Germinal center (tissue), 1 donor: ENCODE data around the gene SETBP1.

Experiments used
- DNase-seq: peaks from one replicate; pipeline ENCODE4 v3.0.0; 2012; ENCODE audit warnings: mixed read lengths, low spot score

The SETBP1 gene

DNA sequence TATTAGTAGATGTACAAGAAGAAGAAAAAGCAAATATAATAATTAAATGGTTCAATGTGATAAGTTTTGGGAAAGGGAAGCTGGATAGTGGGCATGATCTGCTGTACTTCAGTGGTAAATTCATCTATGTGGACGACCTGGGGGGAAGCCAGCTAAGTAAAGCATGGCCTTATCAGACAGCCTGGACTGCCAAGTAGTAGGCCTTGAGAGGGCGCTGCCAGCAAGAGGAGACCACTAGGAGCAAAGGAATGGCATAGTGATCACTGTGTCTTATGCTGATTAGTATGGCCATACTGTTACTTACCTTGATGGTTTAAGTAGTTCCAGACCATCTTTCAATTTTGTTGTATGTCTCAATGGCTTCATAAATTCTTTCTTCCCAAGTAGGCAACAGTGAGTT, 287.6 kb downstream of the SETBP1 start:
- no peak for DNase-seq

DNA sequence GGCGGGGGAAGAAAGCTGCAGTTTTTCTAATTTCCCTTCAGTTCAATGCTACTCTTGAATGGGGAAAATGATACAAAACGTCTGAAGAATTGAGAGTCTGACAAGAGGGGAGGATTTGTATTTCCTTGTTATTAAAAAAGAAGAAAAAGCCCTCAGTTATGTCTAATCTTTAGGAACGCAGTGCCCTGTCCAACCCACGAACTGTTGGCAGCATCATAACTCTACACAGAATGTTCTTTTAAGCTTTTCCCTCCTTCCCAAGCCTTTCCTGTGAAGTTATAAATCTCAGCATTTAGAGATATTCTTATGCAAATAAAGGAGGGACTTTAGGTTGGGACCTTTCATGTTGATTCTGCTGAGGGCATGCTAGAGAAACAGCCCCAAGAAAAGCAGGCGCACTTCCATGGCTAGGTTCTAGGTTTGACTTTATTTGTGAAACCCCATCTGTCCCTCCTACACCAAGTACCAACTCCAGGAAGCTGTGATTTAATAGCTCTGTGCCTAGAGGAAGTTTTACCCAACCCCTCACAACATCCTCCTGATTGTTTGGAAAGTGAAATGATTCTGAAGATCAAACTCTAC, 288.6 kb downstream of the SETBP1 start:
- DNase-seq = no peak

DNA sequence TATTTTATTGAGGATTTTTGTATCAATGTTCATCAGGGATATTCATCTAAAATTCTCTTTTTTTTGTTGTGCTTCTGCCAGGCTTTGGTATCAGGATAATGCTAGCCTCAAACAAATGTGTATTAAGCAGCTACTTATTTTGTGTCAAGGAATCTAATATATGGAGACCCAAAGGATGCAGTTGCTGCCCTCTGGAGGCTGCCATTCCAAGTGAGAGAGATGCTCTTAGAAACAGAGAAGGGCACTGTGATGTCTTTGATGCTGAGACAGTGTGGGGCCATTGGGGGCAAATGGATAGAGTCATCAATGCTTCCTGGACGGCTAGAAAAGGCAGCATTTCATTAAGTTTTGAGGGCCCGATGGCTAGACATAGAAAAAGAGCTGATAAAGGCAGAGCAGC, 292.6 kb downstream of the SETBP1 start:
- no peak for DNase-seq

DNA sequence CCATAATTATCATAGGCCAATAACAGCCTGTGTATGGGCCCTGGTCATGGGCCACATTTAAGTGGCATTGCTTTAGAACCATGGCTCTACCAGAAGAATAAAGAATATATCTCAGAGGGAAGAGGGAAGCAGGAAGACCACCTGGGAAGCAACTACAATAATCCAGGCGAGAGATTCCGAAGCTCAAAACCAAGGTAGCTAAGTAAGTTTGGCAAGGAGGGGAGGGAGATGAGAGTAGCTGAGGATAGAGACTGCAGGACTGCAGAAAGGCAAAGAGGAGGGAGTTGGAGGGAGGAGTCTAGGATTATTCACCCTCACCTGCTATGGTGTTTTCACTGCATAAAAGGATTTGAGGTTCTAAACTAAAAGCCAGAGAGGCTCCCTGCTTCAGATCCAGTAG, 293.5 kb downstream of the SETBP1 start:
- no peak for DNase-seq

DNA sequence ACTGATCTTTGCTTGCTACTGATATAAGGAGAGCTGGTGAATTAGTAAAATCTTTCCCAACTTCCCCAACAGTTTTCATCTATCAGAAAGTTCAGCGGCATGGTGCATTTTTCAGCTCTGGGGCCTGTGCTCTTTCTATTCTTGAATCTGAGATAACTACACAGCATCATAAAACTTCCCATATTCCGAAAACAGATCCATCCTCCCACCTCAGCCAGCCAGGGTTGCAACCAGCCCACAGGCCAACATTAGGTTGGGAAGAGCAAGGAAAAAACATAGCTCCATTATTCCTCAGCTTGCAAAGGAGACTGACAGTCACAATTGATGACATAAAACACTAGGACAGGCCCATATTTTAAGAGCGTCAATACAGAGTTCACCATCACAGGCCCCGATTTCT, 297.2 kb downstream of the SETBP1 start:
- DNase-seq = no peak

DNA sequence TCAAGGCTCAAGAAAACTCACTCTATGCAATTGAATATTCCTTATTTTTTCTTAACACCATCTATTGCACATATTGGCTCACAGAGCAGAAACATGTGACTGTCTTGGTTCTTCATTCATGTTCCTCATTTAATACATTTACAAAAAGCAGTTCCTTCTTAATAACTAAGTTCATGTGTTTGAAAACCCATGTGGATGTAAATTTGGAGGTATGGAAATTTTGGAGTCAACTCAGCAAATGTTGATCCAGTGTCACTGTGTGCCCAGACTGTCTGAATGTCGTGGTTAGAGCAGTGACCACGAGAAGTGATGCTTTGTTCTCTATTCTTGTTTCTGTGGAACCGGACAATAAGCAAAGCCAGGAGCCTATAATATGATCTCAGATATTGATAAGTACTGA, 299.1 kb downstream of the SETBP1 start:
- no peak for DNase-seq

DNA sequence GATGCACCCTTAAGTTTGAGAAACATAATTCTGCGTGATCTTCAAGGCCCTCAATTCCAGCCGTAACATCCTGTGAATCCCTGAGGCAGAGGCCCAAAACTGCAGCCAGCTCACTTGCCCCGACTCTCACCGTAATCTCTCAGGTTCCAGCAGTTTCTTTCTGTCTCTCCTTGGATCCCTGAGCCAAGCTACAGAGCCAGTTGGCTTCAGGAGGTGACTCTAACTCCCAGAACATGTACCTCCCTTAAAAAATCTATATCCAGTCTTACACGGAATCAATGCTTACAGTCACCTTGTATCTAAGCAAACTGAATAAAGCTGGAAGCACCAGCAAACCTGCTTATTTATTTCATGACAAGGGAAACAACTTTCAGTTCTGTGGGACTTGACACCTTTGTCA, 300.4 kb downstream of the SETBP1 start:
- no peak for DNase-seq

DNA sequence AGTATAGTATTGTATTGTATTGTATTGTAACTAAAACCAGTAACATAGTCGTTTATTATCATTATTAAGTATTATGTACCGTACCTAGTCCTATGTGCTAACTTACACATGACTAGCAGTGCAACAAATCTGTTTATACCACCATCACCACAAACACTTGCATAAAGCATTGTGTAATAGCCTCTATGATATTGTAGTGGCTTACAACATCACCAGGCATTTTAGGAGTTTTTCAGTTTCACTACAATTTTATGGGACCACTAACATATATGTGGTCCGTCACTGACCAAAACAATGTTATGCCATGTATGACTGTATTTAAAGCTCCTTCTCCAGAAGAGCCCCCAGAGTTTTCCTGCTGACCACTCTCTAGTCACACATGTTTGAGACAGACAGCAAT, 306.2 kb downstream of the SETBP1 start:
- no peak for DNase-seq

DNA sequence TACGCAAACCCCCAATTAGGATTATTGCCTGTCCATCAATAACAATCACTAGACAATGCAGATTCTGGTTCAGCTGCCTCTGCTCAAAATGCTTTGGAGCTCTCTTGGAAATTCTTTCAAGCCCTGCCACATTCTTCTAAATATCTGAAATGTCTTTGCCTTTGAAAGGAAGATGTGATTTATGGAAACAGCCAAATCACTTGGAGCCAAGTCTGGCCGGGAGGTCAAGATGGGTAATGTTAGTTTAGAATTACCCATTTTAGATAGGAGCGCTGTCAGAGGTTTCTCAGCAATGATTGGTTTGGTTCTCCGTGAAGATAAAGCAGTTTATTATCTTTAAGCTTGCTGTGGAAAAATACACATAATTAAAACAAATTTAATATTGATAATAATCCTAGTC, 306.7 kb downstream of the SETBP1 start:
- no peak for DNase-seq

DNA sequence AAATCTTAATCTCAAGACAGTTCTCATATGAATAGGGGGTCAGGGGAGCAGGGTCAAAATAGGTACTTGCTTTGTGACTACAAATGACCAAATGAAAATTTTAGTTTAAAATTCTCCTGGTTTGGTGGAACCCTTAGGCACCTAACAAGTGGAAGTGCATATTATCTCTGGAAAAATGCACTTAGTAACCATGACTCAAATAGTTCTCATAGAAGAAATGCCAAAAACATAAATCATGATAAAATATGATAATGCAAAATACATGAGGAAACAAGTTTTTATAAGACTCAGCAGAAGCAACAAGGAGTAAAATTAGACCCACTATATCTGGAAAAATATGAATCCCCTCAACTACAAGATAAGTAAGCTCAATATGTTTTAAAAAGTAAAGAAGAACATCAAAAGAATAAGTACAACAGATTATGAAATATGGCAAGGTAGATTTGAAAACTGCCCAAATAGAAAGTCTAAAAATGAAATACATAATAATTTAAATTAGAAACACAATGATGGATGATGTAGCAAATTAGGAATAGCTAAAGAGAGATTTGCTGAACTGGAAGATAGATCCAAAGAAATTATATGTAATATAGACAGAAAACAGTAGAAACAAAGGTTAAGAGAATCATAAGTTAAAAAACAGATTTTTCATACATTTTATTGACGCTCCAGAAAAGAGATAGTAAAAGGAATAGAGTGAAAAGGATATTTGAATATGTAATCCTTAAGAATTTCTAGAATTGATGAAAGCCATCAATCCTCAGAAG, 308.3 kb downstream of the SETBP1 start:
- DNase-seq = no peak

DNA sequence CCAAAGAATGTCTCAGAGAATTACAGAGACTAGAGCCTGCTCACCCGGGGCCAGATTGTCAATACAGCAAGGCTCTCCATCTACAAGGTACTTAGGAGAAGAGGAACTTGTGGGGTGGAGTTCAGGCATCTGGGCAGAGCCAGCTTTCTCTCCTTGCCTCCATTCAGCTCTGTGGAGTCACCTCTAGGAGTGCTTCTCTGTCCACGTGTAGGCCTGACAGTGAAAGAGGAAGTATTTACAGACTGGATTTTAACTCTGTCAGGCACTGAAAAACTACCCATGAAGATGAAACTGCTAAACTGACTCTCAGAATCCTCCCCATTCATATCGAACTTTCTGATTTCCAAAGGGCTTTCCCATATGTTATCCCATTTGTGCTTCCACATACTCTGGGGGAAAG, 315.6 kb downstream of the SETBP1 start:
- peak; percentile 25 for DNase-seq

DNA sequence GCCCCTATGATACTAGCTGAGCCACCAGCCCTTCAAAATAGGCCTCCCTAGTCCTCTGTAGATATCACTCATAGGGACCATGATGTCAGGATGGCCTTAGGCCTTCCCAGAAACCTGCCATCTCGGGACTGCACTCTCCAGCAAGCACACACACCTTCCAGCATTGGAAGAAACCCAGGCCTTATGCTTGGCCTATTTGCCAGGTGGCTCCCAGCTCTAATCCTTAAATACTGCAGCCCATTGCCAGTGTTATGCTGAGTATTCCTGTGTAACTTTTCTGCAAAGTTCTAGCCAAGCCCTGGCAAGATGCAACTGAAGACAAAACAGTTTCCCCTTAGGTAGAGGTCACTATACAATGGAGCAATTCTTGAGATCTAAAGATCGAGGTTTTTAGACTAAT, 316.5 kb downstream of the SETBP1 start:
- no peak for DNase-seq

DNA sequence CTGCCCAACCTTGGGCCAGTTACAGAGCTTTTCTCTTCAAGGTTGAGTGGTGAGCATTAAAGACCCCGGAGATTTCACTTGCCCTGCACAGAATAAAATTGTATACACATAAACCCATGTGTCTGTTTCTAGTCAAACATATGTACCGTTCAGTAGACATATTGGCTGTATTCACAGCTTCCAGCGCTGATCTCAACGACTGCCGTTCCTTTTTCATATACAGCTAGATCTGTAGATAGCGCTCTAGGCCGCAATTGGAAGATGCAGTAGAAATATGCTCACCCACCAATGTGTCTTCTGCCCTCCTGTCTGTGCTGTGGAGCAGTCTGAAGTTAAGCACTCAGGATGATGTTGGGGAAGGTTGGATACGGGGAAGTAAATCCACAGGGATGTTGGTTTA, 317.7 kb downstream of the SETBP1 start:
- no peak for DNase-seq

DNA sequence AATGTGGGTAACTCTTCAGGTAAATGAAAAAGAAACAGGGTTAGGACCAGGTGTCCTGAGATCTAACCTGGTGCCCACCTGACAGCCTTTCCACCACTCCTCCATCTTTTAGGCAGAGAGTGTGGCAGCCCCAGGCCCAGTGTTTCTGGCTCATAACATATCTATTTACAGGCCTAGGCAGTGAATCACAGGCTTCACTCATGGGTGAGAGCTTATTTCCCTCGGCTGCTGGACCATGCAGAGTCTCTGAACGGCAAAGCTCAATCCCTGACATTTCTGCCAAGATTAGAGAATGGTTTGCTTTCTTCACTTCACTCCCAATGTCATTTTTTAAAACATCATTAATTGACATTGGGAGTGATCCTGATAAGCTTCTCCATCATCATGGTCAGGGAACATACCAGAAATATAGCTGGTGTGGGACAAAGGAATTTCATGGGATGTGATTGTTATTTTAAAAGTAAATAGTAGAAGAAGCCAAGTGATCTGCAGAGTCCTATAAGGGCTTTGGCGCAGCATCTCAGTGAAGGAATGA, 323.9 kb downstream of the SETBP1 start:
- no peak for DNase-seq

DNA sequence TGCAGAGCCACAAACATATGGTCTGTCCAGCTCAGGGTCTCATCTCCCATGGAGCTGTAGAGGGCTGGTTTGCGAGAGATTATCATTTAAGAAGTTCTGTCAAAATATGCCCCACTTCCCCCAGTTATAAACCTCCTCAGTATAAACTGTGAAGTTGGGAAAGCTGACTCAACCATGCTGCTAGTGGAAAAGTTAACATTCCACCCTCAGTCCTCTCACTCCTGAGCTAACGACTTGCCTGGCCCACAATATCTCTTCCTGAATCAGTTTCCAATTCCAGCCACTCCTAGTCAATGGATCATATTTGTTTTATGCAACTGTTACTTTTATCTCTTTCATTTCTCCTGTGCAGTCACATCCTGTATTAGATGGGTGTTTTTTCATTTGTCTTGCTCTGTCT, 326.2 kb downstream of the SETBP1 start:
- no peak for DNase-seq

DNA sequence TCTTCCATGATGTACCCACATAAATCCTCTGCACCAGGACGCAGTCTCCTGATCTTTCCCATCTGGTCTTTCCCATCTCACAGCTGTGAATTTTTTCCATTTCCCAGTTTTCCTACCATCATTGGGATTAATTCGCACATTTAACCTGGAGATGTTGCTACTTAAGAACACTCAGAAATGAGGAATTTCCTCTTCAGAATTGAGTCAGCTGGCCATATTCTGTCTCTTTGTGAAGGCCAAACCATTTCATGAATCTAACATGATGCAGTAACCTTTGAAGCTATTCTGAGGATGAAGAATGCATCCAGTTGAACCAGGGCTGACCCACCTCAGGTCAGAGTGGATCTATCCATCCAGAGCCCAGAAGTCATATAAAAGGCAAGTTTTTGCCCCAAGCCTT, 326.8 kb downstream of the SETBP1 start:
- no peak for DNase-seq

DNA sequence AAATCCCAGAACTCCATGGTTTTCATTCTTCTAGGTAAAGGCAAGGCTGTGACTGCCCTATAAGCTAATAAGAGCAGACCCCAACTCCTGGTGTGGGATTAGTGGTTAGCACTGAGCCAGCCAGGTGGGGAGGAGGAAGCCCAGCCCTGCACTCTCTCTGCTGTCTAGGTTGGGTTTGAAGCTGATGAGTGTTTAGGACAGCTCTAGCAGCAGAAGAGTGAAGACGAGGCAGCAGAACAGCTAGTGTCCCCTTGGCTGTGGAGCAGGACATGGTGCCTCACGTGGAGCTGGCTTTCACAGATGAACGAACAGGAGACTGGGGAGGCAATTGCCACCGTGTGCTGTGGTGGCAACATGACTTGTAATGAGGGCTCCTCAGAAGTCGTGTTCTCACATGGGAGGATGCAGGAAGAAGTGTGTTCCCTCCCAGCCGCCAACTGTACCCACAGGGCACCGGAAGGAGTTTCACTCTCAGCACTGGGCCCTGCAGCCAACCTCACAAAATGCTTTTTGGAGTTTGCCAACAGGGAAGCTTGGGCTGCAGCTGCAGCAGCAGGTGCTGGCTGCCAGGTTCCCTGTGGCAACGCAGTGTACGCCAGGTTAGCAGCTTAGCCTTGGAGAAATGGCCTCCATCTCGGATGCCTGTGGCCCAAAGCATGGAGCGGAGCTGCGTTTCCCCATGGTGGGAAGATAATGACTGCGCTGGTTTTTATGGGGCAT, 328.2 kb downstream of the SETBP1 start:
- no peak for DNase-seq

DNA sequence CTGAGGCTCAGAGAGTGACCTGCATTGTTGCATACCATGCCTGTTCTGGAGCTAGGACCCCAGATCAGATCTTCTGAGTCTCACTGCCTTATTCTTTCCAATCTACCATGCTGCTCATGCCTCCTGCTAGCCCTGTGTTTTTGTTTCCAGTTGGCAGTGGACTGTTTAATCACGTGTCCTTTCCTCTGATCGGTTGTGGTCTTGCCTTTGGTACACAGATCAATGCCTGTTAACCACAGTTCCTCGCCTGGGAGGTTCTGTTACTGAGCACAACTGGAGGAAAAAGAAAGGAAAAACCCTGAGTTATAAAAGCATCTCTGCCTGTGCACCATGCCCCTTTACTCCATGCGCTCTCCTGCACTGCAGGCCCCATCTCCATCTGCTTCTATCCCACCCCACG, 329.1 kb downstream of the SETBP1 start:
- DNase-seq = no peak

DNA sequence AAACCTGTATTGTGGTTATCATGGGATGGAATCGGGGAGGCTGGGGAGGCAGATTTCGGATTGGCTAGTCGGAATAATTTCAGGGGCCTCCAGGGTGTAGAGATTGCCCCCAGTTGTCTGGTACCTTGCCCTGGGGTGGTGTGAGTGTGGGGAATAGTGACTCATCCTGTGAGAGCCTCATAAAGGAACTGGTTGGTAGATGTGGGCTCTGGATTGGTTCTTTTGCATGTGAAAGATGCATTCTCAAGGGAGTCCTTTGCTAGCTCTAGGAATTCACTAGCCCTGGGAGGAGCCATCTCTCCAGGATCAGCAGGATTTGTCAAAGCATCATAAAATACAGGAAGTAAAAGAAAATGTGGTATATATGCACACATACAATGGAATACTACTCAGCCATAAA, 331.6 kb downstream of the SETBP1 start:
- no peak for DNase-seq

DNA sequence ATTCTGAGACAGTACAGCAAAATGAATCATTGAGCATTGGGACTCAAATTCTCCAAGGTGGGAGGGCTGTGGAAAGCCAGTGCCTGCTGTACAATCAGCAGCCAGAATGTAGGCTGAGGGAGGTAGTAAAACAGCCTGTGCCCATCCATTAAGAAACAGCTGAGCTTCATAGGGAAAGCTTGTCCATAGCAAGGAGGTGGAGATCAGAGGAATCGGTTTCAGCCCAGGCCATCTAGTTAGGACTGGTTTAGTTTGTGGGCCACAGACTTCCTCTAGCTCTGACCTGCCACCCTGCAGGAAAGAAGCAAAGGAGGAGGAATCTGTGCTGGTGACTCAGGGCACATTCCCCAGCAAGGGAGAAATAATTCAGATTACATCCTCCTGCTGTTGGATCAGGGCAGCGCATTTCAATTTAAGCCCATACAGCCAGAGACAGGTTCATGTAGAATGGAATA, 333.4 kb downstream of the SETBP1 start:
- no peak for DNase-seq

DNA sequence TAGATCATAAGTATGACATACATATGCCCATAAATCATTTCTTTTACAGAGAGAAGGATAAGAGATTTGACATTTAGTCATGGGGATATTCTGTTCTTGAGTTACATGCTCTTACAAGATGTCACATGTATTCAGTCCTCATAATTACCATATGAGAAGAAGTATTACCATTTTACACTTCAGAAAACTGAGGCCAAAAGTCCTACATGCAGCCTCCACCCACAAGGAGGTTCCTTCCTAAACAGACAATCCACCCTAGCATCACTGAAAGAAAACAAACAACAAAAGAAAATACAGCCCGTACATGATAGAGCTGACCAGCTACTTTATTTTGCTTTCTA, 335.1 kb downstream of the SETBP1 start:
- no peak for DNase-seq

DNA sequence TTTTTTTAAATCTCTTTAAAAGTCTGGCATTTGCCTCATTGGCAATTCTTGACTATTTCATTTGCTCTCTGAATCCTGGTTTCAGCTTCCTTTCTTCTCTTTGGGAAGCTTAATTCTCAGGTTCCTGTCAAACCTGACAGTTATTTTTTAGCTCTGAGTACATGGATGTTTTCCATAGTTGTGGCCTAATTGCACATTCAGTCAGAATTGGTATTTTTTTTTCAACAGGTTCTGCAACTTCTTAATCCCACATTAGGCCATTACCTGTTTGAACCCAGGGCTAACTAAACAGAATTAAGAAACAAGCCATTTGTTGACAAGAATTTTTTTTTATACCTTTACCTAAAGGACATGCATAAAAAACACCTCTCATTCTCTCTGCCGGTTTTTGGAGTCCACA, 338.8 kb downstream of the SETBP1 start:
- no peak for DNase-seq

DNA sequence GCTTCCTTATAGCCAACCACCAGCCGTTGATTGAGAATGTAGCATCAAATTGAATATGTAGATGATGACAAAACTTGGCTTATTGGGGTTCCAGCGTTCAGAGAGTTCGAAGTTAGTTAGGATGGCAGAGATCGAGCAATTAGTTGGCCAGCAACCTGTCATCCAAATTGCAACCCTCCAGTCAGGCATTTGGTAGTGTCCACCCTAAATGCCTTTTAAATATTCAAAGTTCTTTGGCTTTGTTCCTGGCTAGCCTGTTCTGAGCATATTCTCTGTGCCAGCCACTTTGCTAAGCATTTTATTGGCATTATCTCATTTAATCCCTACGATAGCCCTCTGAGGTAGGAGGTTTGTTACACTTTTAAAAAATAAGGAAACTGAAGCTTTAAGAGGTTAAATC, 342.8 kb downstream of the SETBP1 start:
- DNase-seq = no peak
